SKM-1 (cell line): ENCODE data around the gene LMOD1.
A peak's percentile ranks its signal among the peaks of the same experiment; 100 is the strongest.
"Not testable (repeated sequence)": the region's sequence is repeated elsewhere in the genome, so short reads cannot be mapped to it uniquely, and the experiment has no call there.

ENCODE experiments used
- DNase-seq: peaks from one replicate; lab custom pipeline; 2025; ENCODE audit not compliant: unreplicated experiment; lab: John Stamatoyannopoulos, UW

Gene LMOD1

GRCh38 chr1:201946224-201946908, at the start of gene LMOD1:
Gene LMOD1 (minus strand): TSS chr1:201946548. CDS start chr1:201946340, 208 bp downstream.
- no peak for DNase-seq

GRCh38 chr1:201990427-201990826, 44.1 kb upstream of the LMOD1 start:
- DNase-seq: no peak

DNA sequence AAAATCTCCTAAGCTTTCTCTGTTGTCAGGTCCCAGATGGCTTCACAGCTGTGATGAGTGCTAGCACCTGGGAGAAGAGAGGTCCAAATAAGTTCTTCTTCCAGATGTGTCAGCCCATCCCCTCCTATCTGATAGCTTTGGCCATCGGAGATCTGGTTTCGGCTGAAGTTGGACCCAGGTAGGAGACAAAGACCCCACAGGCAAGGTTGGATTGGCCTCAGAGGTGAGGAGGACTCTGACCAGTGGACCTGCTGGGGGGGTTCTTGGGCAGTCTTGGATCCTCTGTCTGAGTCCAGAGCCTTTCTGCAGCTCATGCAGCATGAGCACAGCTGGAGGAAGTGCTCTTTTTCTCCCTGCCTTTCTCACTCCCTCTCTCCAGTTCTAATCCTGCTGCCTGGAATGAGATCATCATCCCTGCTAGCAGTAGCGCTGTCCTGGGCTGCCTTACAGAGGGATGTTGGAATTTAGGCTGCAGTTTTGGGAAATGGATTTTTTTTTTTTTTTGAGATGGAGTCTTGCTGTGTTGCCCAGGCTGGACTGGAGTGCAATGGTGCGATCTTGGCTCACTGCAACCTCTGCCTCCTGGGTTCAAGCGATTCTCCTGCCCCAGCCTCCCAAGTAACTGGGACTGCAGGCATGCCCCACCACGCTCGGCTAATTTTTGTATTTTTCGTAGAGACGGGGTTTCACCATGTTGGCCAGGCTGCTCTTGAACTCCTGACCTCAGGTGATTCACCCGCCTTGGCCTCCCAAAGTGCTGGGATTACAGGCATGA, 43.2 kb upstream of the LMOD1 start:
- no peak for DNase-seq

DNA sequence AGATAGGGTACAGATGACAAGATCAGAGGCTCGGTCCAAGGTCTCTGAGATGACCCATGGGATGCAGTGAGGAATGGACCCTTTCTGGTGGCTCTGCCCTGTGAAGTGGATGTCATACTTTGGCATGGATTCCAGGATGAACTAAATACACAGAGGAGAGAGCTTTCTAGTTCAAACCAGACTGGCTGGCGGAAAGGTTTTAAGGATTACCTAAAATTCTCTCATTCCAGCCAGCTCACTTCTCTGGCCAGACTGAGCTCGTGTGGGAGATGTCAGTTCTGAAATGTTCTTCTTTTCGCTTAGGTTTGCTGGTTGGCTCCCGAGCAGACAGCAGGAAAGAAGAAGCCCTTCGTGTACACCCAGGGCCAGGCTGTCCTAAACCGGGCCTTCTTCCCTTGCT, 42.3 kb upstream of the LMOD1 start:
- DNase-seq: no peak

DNA sequence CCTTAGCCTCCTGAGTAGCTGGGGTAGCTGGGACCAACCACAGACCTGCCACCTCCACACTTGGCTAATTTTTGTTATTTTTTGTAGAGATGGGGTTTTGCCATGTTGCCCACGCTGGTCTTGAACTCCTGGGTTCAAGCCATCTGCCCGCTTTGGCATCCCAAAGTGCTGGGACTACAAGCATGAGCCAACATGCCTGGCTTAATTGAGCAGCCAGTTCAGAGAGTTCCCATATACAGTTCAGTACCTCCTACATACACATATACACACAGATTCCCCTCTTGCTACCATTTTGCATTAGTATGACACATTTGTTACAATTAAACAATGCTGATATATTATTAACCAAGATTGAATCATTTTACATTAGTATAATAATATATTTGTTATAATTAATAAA, 39.0 kb upstream of the LMOD1 start:
- no peak for DNase-seq

GRCh38 chr1:201984446-201984845, 38.1 kb upstream of the LMOD1 start:
- DNase-seq: no peak

GRCh38 chr1:201983380-201983805, 37.0 kb upstream of the LMOD1 start:
- no peak for DNase-seq

GRCh38 chr1:201982623-201983379, 36.5 kb upstream of the LMOD1 start, which contains the start of gene RNPEP:
Gene RNPEP (plus strand): TSS chr1:201982648. CDS start chr1:201982667, 19 bp downstream.
- peak; percentile 92 for DNase-seq

DNA sequence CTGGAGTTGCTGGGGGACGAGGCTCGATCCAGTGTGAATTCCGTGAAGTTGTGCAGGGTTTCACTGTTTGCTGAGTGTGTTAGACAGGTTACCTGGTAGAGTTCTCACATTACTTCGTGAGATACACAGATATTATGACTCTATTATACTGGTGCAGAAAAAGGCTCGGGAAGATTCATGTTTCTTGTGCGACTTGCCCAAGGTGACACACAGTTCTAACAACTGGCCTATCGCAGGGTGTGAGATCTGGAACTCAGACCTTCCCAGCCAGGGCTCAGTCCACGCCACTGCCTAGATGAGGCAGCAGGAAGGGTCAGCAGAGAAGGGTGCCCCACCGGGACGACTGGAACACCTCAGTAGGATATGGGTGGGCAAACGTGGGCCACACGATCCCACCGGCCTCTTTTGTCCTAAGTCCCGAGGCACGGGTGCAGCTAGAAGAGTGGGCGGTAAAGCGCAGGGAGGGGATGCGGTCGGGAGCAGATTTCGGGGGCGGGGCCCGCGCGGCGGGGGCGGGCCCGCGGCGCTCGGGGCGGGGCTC, 35.8 kb upstream of the LMOD1 start:
- peak; percentile 65 for DNase-seq

- DNase-seq: no peak
These were observed 24.2 kb upstream of the LMOD1 start for GRCh38 chr1:201970334-201971159.

DNA sequence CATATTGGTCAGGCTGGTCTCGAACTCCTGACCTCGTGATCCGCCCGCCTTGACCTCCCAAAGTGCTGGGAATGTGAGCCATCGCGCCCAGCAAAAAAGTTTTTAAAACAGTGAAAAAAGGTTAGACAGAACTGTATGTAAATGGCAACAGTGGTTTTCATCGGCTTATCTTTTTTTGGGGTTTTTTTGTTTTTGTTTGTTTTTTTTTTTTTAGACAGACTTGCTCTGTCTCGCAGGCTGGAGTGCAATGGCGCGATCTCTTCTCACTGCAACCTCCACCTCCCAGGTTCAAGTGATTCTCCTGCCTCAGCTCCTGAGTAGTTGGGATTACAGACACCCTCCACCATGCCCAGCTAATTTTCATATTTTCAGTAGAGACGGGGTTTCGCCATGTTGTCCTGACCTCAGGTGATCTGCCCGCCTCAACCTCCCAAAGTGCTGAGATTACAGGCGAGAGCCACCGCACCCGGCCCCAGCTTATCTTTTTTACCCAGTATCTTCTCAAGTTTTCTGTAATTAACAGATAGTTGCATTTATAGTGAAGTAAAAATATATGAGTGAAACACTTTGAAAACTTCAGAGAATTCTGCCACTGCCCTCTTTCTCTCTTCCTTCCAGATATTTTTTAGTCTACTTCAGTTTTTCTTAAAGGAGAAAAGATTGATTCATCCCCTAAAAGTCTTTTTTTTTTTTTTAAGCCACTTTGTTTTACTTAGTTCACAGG, 22.0 kb upstream of the LMOD1 start:
- DNase-seq: no peak

DNA sequence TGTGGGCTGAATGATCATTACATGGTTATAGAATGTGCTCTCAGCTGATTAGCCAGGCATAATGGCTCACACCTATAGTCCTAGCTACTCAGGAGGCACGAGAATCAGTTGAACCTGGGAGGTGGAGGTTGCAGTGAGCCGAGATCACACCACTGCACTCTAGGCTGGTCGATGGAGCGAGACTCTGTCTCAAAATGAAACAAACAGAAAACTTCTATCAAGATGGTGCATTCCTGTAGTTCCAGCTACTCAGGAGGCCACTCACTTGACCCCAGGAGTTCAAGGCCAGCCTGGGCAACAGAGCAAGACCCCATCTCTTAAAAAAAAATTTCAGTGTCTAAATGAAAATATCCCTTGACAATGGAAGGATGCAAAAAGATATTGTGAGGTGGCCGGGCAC, 19.8 kb upstream of the LMOD1 start:
- no peak for DNase-seq

DNA sequence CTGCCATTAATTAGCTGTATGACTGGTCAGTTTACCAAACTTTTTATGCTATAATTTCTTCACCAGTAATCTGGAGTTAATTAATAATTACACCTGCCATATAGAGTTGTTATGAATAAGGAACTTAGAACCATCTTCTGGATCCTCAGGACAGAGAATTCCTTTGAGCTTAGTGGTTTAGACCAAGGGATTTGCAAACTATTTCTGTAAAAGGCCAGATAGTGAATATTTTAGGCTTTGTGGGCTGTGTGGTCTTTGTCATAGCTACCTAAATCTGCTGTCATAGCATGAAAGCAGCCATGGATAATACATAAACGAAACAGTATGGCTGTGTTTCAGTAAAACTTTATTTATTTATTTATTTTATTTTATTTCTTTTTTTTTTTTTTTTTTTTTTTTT, 17.9 kb upstream of the LMOD1 start:
- no peak for DNase-seq

- not testable (repeated sequence) for DNase-seq
These were observed 16.0 kb upstream of the LMOD1 start for GRCh38 chr1:201962382-201962781.

- no peak for DNase-seq
These were observed 12.0 kb upstream of the LMOD1 start for GRCh38 chr1:201958348-201958747.

DNA sequence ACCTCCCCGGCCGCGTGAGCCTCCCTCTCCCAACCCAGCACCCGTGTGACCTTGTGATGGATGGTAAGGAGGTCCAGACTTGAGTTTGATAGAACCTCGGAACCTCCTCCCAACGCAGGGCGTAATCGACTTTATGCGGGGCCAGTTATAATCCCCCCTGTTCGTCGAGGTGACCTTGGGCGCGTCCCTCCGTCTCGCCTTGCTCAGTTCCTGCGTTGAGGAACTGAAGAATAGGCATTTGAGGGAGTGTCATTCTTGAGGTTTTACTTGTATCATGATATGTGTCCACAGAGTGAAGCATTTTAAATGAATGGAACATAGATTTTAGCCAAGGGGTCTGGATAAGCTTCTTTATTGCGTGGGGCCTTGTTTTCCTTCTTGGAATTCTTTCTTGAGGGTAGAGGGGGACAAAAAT, 9.4 kb upstream of the LMOD1 start:
- DNase-seq: no peak

GRCh38 chr1:201955009-201955728, 8.8 kb upstream of the LMOD1 start, which contains the start of gene TIMM17A:
Gene TIMM17A (plus strand): TSS chr1:201955503. CDS start chr1:201955527, 24 bp downstream.
- peak; percentile 99 for DNase-seq

DNA sequence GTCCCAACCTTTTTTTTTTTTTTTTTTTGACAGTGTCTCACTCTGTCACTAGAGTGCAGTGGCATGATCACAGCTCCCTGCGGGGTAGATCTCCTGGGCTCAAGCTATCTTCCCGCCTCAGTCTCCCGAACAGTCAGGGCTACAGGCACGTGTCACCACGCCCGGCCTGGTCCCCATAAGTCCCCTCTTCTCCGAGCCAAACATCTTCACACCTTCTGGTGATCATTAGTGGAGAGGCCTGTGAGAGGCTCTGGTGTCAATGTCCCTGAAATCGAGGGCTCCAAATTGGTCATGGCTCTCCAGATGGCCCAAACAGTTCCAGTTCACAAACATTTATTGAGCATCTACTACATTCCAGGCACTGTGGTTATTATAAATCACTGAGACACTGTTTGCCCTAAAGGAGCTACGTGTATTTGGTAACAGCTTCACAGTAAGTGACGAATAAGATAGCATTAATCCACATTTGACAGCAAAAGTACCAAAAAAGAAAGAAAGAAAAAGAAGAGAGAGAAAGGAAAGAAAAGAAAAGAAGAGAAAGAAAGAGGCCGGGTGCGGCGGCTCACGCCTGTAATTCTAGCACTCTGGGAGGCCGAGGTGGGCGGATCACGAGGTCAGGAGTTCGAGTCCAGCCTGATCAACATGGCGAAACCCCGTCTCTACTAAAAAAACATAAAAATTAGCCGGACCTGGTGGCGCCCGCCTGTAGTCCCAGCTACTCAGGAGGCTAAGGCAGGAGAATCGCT, 8.1 kb upstream of the LMOD1 start:
- no peak for DNase-seq
